CD4-positive, alpha-beta T cell treated with Interferon gamma for 1 hour (primary cell): Measurements from ENCODE around the gene HCFC1.

Experiments used
- DNase-seq: peaks from one replicate; pipeline ENCODE4 v3.0.0-alpha.2; 2020

HCFC1 gene

GRCh38 chrX:153900831-153901752 is 70.5 kb downstream of the HCFC1 start:
- DNase-seq, result peak; percentile 76

- DNase-seq, result no peak
Measured at GRCh38 chrX:153897899-153898298, 73.7 kb downstream of the HCFC1 start.
